HL-60 (cell line): Measurements from ENCODE around the gene PINK1.

Experiments used
- DNase-seq, 2 experiments: peaks; one replicate each; pipeline ENCODE4 v3.0.0-alpha.2; 2010 to 2020; ENCODE audit warnings: low read depth in 1 of 2, low spot score in 1 of 2
- H3K27ac ChIP-seq: fragments of 250-450 bp; sonication (Bioruptor Pico); replicated peaks from 2 replicates; pipeline ENCODE4 v1.5.1; 2020; ENCODE audit warnings: mild to moderate bottlenecking, moderate library complexity
- H3K27me3 ChIP-seq: fragments of 250-450 bp; sonication (Bioruptor Pico); 2 replicates; pipeline ENCODE4 v1.5.1; 2021; ENCODE audit warnings: mild to moderate bottlenecking, moderate library complexity; ENCODE audit not compliant: insufficient read depth, poor library complexity, severe bottlenecking
- H3K4me3 ChIP-seq: replicated peaks from 2 replicates; pipeline ENCODE4 v1.5.1; 2011; ENCODE audit warnings: mild to moderate bottlenecking, control low read depth, low read length; ENCODE audit not compliant: insufficient read depth
- GABPA ChIP-seq: IDR thresholded peaks from 2 replicates; pipeline ENCODE4 v1.6.1; 2012; ENCODE audit warnings: low read depth
- POLR2AphosphoS5 ChIP-seq: IDR thresholded peaks from 2 replicates; pipeline ENCODE4 v1.6.1; 2012; ENCODE audit warnings: low read depth
- SPI1 ChIP-seq: IDR thresholded peaks from 2 replicates; pipeline ENCODE4 v1.6.1; 2012; ENCODE audit warnings: low read depth, mild to moderate bottlenecking, borderline replicate concordance
- TF ChIP-seq, protein P1 (sequence below): IDR thresholded peaks from 2 replicates; pipeline ENCODE4 v1.6.1; 2012; ENCODE audit warnings: low read depth; ENCODE audit not compliant: insufficient replicate concordance
- TF ChIP-seq, protein P2 (sequence below): IDR thresholded peaks from one replicate; pipeline ENCODE4 v1.5.1; 2011; ENCODE audit warnings: low read length, control low read depth, inconsistent platforms; ENCODE audit not compliant: insufficient read depth

The PINK1 gene

DNA sequence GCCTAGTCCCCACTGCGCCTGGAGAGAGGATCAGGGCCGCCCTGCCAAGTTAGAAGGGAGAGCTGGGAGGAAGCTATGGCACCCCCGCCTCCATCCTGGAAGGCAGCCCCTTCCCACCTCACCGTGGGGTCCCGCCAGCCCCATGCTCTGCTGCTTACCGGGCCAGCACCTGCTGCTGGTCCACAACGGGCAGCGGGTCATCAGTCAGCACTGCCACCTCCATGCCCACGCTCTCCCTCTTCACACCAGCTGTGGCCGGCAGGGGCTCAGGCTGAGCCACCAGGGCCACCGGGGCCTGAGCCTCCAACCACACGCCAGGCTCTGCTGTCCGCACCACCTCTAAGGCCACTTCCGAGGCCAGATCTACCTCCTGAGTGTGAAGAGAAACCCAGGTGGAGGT is 51.4 kb downstream of the PINK1 start:
- H3K27me3 ChIP-seq = no peaks in the 10 kb centered on the region
- H3K27ac ChIP-seq = no peak overlapping the region
- H3K4me3 ChIP-seq = no peak overlapping the region
- TF ChIP-seq, protein P1, sequence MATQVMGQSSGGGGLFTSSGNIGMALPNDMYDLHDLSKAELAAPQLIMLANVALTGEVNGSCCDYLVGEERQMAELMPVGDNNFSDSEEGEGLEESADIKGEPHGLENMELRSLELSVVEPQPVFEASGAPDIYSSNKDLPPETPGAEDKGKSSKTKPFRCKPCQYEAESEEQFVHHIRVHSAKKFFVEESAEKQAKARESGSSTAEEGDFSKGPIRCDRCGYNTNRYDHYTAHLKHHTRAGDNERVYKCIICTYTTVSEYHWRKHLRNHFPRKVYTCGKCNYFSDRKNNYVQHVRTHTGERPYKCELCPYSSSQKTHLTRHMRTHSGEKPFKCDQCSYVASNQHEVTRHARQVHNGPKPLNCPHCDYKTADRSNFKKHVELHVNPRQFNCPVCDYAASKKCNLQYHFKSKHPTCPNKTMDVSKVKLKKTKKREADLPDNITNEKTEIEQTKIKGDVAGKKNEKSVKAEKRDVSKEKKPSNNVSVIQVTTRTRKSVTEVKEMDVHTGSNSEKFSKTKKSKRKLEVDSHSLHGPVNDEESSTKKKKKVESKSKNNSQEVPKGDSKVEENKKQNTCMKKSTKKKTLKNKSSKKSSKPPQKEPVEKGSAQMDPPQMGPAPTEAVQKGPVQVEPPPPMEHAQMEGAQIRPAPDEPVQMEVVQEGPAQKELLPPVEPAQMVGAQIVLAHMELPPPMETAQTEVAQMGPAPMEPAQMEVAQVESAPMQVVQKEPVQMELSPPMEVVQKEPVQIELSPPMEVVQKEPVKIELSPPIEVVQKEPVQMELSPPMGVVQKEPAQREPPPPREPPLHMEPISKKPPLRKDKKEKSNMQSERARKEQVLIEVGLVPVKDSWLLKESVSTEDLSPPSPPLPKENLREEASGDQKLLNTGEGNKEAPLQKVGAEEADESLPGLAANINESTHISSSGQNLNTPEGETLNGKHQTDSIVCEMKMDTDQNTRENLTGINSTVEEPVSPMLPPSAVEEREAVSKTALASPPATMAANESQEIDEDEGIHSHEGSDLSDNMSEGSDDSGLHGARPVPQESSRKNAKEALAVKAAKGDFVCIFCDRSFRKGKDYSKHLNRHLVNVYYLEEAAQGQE = no peak
- TF ChIP-seq, protein P2, sequence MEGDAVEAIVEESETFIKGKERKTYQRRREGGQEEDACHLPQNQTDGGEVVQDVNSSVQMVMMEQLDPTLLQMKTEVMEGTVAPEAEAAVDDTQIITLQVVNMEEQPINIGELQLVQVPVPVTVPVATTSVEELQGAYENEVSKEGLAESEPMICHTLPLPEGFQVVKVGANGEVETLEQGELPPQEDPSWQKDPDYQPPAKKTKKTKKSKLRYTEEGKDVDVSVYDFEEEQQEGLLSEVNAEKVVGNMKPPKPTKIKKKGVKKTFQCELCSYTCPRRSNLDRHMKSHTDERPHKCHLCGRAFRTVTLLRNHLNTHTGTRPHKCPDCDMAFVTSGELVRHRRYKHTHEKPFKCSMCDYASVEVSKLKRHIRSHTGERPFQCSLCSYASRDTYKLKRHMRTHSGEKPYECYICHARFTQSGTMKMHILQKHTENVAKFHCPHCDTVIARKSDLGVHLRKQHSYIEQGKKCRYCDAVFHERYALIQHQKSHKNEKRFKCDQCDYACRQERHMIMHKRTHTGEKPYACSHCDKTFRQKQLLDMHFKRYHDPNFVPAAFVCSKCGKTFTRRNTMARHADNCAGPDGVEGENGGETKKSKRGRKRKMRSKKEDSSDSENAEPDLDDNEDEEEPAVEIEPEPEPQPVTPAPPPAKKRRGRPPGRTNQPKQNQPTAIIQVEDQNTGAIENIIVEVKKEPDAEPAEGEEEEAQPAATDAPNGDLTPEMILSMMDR = no peak
- no peak for TF ChIP-seq POLR2AphosphoS5
- no peak for TF ChIP-seq SPI1
- no peak for TF ChIP-seq GABPA
- no peak for DNase-seq

DNA sequence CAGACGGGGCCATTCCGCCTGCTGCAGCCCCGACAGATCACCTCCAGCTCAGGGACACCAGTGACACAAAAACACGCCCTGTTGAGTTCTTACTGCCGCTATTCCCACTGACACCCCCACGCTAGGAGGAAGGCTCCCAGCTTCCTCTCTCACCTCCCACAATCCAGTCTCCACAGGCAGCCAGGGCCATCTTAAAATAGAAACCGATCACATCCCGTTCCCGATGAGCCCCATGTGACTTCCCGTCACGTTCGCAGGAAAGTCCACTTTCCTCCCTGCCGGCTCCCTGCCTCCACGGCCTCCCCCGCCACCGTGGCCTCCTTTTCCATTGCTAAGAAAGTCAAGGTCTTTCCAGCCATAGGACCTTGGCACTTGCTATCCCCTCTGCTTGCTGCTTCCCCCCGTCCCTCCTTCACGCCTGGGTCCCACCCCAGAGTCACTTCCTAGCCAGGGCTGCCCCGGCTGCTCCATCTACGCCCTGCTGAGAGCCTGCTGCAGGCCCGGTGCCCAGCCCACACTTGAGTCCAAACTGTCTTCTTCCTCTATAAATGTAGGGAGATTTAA is 51.9 kb downstream of the PINK1 start:
- no peaks in the 10 kb centered on the region for H3K27me3 ChIP-seq
- H3K27ac ChIP-seq = no peak overlapping the region
- TF ChIP-seq, protein P1 = no peak
- TF ChIP-seq GABPA = no peak
- TF ChIP-seq SPI1 = no peak
- TF ChIP-seq, protein P2 = no peak
- TF ChIP-seq POLR2AphosphoS5 = no peak
- no peak for DNase-seq
- H3K4me3 ChIP-seq = no peak overlapping the region

DNA sequence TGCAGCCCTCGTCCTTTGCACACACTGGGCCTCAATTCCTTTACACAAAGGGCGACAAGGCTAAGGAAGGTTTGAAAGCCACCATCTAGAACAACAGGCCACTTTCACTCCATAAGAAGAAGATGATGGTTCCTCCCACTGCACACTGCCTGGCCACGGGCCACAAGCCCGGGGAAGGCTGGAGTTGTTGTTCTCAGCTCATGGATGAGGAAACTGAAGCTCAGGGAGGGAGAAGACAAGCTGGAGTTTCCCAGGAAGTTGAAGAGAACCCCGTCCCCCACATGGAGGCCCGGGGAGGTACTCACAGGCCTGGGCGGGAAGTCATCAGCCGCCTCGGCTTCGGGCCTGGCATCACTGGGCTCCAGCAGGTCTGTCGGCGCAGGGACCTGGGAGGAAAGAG is 52.5 kb downstream of the PINK1 start:
- no peak overlapping the region for H3K4me3 ChIP-seq
- no peaks in the 10 kb centered on the region for H3K27me3 ChIP-seq
- TF ChIP-seq POLR2AphosphoS5 (no peak), SPI1 (no peak), GABPA (no peak)
- TF ChIP-seq, protein P1 = no peak
- TF ChIP-seq, protein P2 = no peak
- DNase-seq = no peak
- no peak overlapping the region for H3K27ac ChIP-seq
